ENCODE data around the gene ALG8. TPM values are rescaled to one million over a fixed set of nuclear protein-coding genes. Genes with fewer than 3 reads are reported as not detected.

The ALG8 gene
- total RNA-seq, 2 donors from 2014 or later = 22.7 to 40.1 TPM

GRCh38 chr11:78163828-78164227, 24.4 kb upstream of the ALG8 start:
- DNase-seq = no peak
- intact Hi-C loops (cut with DNase I) = no loop called here
- Histone ChIP-seq H3K27ac (no peak overlapping the region), H3K9ac (ENCODE audit: low read depth in 2 of 2, low read length in 2 of 2) (no peak overlapping the region), H3K4me1 (no peaks in the 10 kb centered on the region), H3K27me3 (no peaks in the 10 kb centered on the region), H3K36me3 (no peaks in the 10 kb centered on the region), H3K9me3 (no peaks in the 10 kb centered on the region), H3K4me3 (no peak overlapping the region)
- no peak for TF ChIP-seq CTCF (IDR thresholded peaks at IDR 0.05)

- H3K9ac ChIP-seq (ENCODE audit: low read depth in 2 of 2, low read length in 2 of 2) = no peak overlapping the region
- H3K27ac ChIP-seq = no peak overlapping the region
- intact Hi-C loops (cut with DNase I) = no loop called here
- H3K4me3 ChIP-seq = no peak overlapping the region
- DNase-seq = no peak
- no peaks in the 10 kb centered on the region for H3K4me1 ChIP-seq
- H3K9me3 ChIP-seq = no peaks in the 10 kb centered on the region
- no peak for TF ChIP-seq CTCF (IDR thresholded peaks at IDR 0.05)
- no peaks in the 10 kb centered on the region for H3K36me3 ChIP-seq
- H3K27me3 ChIP-seq = no peaks in the 10 kb centered on the region
Observed at GRCh38 chr11:78161962-78162371, 22.5 kb upstream of the ALG8 start.

GRCh38 chr11:78161346-78161745, 21.9 kb upstream of the ALG8 start:
- no peak for TF ChIP-seq CTCF (IDR thresholded peaks at IDR 0.05)
- no peak for DNase-seq
- H3K9me3 ChIP-seq = no peaks in the 10 kb centered on the region
- H3K4me1 ChIP-seq = no peaks in the 10 kb centered on the region
- no peaks in the 10 kb centered on the region for H3K27me3 ChIP-seq
- no peak overlapping the region for H3K9ac ChIP-seq (ENCODE audit: low read depth in 2 of 2, low read length in 2 of 2)
- H3K27ac ChIP-seq = no peak overlapping the region
- no peaks in the 10 kb centered on the region for H3K36me3 ChIP-seq
- no peak overlapping the region for H3K4me3 ChIP-seq
- intact Hi-C loops (cut with DNase I) = no loop called here

GRCh38 chr11:78160557-78160956, 21.1 kb upstream of the ALG8 start:
- intact Hi-C loops (cut with DNase I) = no loop called here
- DNase-seq = no peak
- Histone ChIP-seq H3K36me3 (no peaks in the 10 kb centered on the region), H3K27me3 (no peaks in the 10 kb centered on the region), H3K4me1 (no peaks in the 10 kb centered on the region), H3K9ac (ENCODE audit: low read depth in 2 of 2, low read length in 2 of 2) (no peak overlapping the region), H3K9me3 (no peaks in the 10 kb centered on the region), H3K4me3 (no peak overlapping the region), H3K27ac (no peak overlapping the region)
- no peak for TF ChIP-seq CTCF (IDR thresholded peaks at IDR 0.05)

GRCh38 chr11:78158987-78159652, 19.7 kb upstream of the ALG8 start:
- H3K27me3 ChIP-seq = no peaks in the 10 kb centered on the region
- no peaks in the 10 kb centered on the region for H3K9me3 ChIP-seq
- no peaks in the 10 kb centered on the region for H3K36me3 ChIP-seq
- DNase-seq = no peak
- H3K4me3 ChIP-seq = no peak overlapping the region
- no peaks in the 10 kb centered on the region for H3K4me1 ChIP-seq
- no peak for TF ChIP-seq CTCF (IDR thresholded peaks at IDR 0.05)
- intact Hi-C loops (cut with DNase I) = no loop called here
- H3K27ac ChIP-seq = no peak overlapping the region
- H3K9ac ChIP-seq (ENCODE audit: low read depth in 2 of 2, low read length in 2 of 2) = no peak overlapping the region
